Ishikawa (cell line): ENCODE results near the gene RIGI.

ENCODE experiments used
- CEBPB ChIP-seq: IDR thresholded peaks from 2 replicates; pipeline ENCODE4 v1.6.1; 2012
- CREB1 ChIP-seq: IDR thresholded peaks from 2 replicates; pipeline ENCODE4 v1.6.1; 2012; ENCODE audit warnings: low read depth
- EGR1 ChIP-seq: IDR thresholded peaks from 2 replicates; pipeline ENCODE4 v1.6.1; 2012
- EP300 ChIP-seq: IDR thresholded peaks from 2 replicates; pipeline ENCODE4 v1.6.1; 2012; ENCODE audit warnings: borderline replicate concordance
- FOXM1 ChIP-seq: IDR thresholded peaks from 2 replicates; pipeline ENCODE4 v1.6.1; 2012; ENCODE audit warnings: low read depth, borderline replicate concordance
- NFIC ChIP-seq: IDR thresholded peaks from 2 replicates; pipeline ENCODE4 v1.6.1; 2012
- RAD21 ChIP-seq: IDR thresholded peaks from 2 replicates; pipeline ENCODE4 v1.6.1; 2012; ENCODE audit warnings: low read depth
- REST ChIP-seq: IDR thresholded peaks from 2 replicates; pipeline ENCODE4 v1.6.1; 2012; ENCODE audit warnings: low read depth, mild to moderate bottlenecking
- TAF1 ChIP-seq: IDR thresholded peaks from 2 replicates; pipeline ENCODE4 v1.6.1; 2012; ENCODE audit warnings: low read depth, mild to moderate bottlenecking
- TCF12 ChIP-seq: IDR thresholded peaks from 2 replicates; pipeline ENCODE4 v1.6.1; 2012; ENCODE audit warnings: low read depth
- TEAD4 ChIP-seq: IDR thresholded peaks from 2 replicates; pipeline ENCODE4 v1.6.1; 2012
- USF1 ChIP-seq: IDR thresholded peaks from 2 replicates; pipeline ENCODE4 v1.6.1; 2012
- YY1 ChIP-seq: IDR thresholded peaks from 2 replicates; pipeline ENCODE4 v1.6.1; 2012; ENCODE audit warnings: low read depth
- ZBTB7A ChIP-seq: IDR thresholded peaks from 2 replicates; pipeline ENCODE4 v1.6.1; 2012; ENCODE audit warnings: low read depth
- TF ChIP-seq, protein P1 (sequence below): IDR thresholded peaks from 2 replicates; pipeline ENCODE4 v1.6.1; 2012

Gene RIGI

GRCh38 chr9:32502464-32502863 is 23.5 kb downstream of the RIGI start:
- TF ChIP-seq CEBPB = no peak
- no peak for TF ChIP-seq EGR1
- TF ChIP-seq YY1 = no peak
- TF ChIP-seq ZBTB7A = no peak
- TF ChIP-seq, protein P1, sequence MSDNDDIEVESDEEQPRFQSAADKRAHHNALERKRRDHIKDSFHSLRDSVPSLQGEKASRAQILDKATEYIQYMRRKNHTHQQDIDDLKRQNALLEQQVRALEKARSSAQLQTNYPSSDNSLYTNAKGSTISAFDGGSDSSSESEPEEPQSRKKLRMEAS = no peak
- TF ChIP-seq FOXM1 = no peak
- no peak for TF ChIP-seq TEAD4
- no peak for TF ChIP-seq TAF1
- no peak for TF ChIP-seq CREB1

- TF ChIP-seq CEBPB (no peak), RAD21 (no peak), YY1 (no peak), FOXM1 (no peak), CREB1 (no peak), TEAD4 (no peak), NFIC (no peak), TCF12 (no peak), TAF1 (no peak), USF1 (no peak), EP300 (no peak), EGR1 (no peak)
- TF ChIP-seq, protein P1 = no peak
Observed at GRCh38 chr9:32501868-32502267, 24.1 kb downstream of the RIGI start.

DNA sequence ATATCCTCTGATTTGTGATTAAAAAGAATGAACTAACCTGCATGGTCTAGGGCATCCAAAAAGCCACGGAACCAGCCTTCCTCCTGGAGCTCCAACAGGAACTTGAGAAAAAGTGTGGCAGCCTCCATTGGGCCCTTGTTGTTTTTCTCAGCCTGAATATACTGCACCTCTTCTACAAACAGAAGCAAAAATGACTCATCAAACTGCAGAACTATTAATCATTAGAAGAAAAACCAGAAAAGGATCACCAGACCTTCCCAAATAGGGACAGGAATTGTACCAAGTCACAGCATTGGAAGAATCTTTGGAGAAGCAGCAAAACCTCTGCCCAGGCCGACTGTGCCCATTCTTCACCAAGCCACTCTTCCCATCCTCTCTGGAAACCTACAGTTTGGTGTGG is 25.2 kb downstream of the RIGI start:
- TF ChIP-seq EGR1 = no peak
- no peak for TF ChIP-seq CREB1
- TF ChIP-seq TCF12 = no peak
- no peak for TF ChIP-seq FOXM1
- no peak for TF ChIP-seq RAD21
- no peak for TF ChIP-seq ZBTB7A
- TF ChIP-seq NFIC = no peak
- no peak for TF ChIP-seq EP300
- TF ChIP-seq USF1 = no peak
- TF ChIP-seq CEBPB = no peak
- no peak for TF ChIP-seq REST
- TF ChIP-seq, protein P1 = no peak
- no peak for TF ChIP-seq TAF1
- TF ChIP-seq YY1 = no peak
- TF ChIP-seq TEAD4 = no peak

- no peak for TF ChIP-seq RAD21
- TF ChIP-seq CREB1 = no peak
- TF ChIP-seq YY1 = no peak
- no peak for TF ChIP-seq CEBPB
- no peak for TF ChIP-seq TCF12
- TF ChIP-seq FOXM1 = no peak
- TF ChIP-seq REST = no peak
- TF ChIP-seq TEAD4 = no peak
- TF ChIP-seq USF1 = no peak
- TF ChIP-seq EGR1 = no peak
Observed at GRCh38 chr9:32497921-32498320, 28.1 kb downstream of the RIGI start.

DNA sequence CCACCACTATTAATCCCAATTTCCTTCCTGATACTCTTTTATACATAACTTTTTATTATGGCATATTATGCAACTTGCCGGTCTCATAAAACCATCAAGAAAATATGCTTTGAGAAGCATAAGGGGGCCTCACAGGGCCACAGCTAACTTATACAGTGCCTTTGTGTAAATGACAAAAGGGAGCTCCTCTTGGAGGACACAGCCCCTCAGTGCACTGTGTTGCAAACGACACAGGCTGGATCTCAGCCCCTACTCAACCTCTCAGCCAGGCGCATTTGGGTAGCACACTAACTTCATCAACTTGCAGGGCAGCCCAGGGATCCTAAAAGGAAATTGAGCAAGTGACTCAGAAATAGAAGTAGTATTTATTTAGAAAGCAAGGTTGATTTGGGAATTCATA is 35.4 kb downstream of the RIGI start:
- TF ChIP-seq NFIC = no peak
- TF ChIP-seq CEBPB = no peak
- no peak for TF ChIP-seq TEAD4
- TF ChIP-seq TCF12 = no peak
- no peak for TF ChIP-seq REST
- TF ChIP-seq FOXM1 = no peak
- TF ChIP-seq YY1 = no peak
- TF ChIP-seq USF1 = no peak
- TF ChIP-seq EP300 = no peak
- no peak for TF ChIP-seq ZBTB7A
- no peak for TF ChIP-seq RAD21
- TF ChIP-seq CREB1 = no peak
- no peak for TF ChIP-seq TAF1
- TF ChIP-seq, protein P1 = no peak
- no peak for TF ChIP-seq EGR1
